GM20000 (cell line): ENCODE results near the gene GTF2H1.

Experiments used
- DNase-seq: peaks from one replicate; pipeline ENCODE4 v3.0.0; 2012; ENCODE audit warnings: low spot score
- TF ChIP-seq, protein P1 (sequence below): IDR thresholded peaks from 2 replicates; pipeline ENCODE4 v1.5.1; 2012; ENCODE audit warnings: mild to moderate bottlenecking, control low read depth; ENCODE audit errors: extremely low read depth, missing control alignments

GTF2H1 gene

DNA sequence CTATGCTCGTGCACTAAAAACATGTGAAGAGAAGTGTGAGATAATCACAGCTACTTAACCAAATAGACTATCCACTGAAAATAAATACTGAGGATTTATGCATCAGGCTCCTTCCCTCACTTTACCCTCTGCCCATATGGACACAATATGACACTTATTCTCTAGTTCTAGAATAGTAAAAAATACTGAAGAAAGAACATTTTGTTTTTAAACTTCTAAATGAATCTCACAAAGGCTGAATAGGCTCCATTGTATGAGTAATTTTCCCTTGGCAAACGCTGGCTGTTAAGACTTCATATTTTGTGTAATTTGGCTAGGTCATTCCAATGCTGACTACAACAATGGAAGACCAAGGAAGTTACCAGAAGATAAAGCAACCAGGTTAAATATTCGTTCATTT, 10.4 kb upstream of the GTF2H1 start:
- TF ChIP-seq, protein P1, sequence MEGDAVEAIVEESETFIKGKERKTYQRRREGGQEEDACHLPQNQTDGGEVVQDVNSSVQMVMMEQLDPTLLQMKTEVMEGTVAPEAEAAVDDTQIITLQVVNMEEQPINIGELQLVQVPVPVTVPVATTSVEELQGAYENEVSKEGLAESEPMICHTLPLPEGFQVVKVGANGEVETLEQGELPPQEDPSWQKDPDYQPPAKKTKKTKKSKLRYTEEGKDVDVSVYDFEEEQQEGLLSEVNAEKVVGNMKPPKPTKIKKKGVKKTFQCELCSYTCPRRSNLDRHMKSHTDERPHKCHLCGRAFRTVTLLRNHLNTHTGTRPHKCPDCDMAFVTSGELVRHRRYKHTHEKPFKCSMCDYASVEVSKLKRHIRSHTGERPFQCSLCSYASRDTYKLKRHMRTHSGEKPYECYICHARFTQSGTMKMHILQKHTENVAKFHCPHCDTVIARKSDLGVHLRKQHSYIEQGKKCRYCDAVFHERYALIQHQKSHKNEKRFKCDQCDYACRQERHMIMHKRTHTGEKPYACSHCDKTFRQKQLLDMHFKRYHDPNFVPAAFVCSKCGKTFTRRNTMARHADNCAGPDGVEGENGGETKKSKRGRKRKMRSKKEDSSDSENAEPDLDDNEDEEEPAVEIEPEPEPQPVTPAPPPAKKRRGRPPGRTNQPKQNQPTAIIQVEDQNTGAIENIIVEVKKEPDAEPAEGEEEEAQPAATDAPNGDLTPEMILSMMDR, result no peak
- no peak for DNase-seq

DNA sequence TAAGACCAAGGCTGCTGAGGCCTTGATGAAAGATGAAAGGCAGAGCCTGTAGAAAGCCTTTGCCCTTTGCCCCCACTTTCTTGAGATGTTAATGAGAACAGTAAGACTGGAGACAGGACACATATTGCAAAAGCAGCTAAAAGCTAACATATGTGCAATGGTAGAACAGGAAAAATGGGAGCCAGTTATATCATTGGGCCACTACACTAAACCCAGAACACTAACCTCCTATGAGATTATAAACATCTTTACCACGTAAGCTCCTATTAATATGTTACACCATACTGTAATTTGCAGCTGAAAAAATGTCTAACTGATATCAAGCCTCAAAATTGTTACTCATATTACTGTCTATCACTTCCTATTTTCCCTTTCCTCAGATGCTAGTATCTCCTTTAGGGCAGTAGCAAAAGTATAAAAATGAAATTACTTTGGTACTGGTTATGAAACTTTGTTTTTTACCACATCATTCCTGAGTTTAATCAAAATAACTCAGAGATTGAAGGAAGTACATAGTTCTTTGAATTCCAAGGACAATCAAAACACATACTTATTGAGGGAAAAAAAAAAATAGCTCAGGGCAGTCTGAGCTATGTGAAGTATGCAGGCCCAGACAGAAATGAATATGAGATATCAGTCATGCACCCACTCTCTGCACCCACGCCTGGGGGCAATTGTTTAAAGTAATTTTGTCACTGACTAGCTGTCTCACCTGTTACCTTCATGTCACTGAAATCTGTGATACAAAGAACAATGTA, 9.5 kb upstream of the GTF2H1 start:
- TF ChIP-seq, protein P1, result no peak

DNA sequence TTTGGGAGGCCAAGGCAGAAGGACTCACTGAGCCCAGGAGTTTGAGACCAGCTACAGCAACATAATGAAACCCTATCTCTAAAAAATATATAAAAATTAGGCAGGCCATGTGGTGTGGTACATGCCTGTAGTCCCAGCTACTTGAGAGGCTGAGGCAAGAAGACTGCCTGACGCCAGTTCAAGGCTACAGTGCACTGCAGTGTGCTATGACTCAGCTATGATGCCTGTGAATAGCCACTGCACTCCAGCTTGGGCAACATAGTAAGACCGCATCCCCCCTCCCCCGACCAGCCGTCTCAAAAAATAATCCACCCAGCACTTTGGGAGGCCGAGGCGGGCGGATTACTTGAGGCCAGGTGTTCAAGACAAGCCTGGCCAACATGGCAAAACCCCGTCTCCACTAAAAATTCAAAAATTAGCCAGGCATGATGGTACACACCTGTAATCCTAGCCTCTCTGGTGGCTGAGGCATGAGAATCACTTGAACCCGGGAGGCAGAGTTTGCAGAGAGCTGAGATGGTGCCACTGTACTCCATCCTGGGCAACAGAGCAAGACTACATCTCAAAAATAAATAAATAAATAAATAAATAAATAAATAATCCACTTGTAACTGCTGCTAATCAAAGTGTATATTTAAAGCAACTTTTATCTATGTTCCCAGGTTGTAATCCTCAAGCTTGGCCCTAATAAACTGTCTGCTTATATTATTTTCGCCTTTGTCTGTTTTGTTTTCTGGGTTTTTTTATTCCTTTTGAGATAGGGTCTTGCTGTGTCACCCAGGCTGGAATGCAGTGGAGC, 8.2 kb upstream of the GTF2H1 start:
- no peak for DNase-seq
- TF ChIP-seq, protein P1, result no peak

More for the DNA sequence above, 9.5 kb upstream of the GTF2H1 start:
- no peak for DNase-seq

DNA sequence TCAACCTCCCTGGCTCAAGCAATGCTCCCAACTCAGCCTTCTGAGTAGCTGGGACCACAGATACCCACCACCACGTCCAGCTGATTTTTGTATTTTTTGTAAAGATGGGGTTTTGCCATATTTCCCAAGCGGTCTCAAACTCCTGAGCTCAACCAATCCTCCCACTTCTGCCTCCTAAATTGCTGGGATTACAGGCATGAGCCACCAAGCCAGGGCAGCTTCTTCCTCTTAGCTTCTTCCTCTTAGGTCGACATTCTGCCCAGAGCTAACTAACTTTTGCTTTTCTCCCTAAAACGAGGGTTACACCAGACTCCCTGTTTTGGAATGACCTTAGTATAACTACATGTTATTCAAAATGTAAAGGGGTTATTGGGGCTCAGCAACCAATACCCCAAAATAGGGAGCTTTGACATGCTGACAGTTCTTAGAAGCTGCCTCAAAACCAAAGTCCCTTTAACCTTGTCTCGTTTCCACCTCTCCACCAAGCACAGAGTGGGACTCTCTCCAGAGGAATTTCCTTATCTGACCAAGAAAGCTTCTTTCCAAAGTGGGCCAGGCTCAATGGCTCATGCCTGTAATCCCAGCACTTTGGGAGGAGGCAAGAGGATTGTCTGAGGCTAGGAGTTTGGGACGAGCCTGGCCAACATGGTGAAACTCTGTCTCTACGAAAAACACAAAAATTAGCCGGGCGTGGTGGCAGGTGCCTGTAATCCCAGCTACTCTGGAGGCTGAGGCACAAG, 7.4 kb upstream of the GTF2H1 start:
- TF ChIP-seq, protein P1, result no peak
- no peak for DNase-seq

DNA sequence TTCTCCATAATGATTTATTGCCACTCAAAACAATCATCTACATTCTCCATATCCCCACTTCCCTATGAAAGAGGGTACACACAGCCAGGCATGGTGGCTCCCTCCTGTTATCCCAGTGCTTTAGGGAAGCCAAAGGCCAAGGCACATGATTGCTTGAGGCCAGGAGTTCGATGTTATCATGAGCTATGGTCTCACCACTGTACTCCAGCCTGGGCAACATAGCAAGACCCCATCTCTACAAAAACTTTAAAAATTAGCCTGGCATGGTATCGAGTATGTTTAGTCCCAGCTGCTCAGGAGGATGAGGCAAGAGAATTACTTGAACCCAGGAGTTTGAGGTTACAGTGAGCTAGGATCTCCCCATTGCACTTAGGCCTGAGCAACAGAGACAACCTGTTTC, 6.5 kb upstream of the GTF2H1 start:
- no peak for DNase-seq
- TF ChIP-seq, protein P1, result no peak

DNA sequence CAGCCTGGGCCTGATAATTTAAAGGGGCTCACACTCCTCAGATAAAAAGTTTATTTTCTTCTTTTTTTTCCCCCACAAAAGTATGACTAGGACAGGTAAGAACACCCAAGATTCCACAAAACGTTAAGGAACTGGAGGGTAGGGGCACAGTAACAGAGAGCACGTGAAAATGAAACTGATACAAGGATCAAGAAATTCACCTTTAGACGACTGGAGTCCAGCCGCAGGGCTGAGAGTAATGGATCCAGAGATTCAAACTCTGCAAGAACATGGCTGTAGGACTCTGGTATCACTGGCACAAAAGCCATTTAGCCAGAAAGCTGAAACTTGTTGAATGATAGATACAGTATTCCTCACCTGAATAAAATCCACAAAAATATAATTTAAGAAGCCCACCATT, 4.8 kb upstream of the GTF2H1 start:
- no peak for DNase-seq
- TF ChIP-seq, protein P1, result no peak
